HepG2 (cell line): ENCODE results near the gene STX5.

Experiments
- BHLHE40 ChIP-seq: IDR thresholded peaks from 2 replicates; pipeline ENCODE4 v1.6.1; 2011; ENCODE audit warnings: low read length, improper control_type of control experiment
- NCOR1 ChIP-seq: fragments of 200-600 bp; sonication (generic); IDR thresholded peaks from 2 replicates; pipeline ENCODE4 v1.7.0; 2017; ENCODE audit warnings: antibody characterized with exemption, low read length, borderline replicate concordance
- POLR2A ChIP-seq, 2 experiments: IDR thresholded peaks; 2 replicates each; pipeline ENCODE4 v1.6.1; 2011; ENCODE audit warnings: low read depth in 2 of 2, low read length in 2 of 2, mild to moderate bottlenecking in 1 of 2, moderate library complexity in 1 of 2; ENCODE audit not compliant: insufficient read depth in 1 of 2

DNA sequence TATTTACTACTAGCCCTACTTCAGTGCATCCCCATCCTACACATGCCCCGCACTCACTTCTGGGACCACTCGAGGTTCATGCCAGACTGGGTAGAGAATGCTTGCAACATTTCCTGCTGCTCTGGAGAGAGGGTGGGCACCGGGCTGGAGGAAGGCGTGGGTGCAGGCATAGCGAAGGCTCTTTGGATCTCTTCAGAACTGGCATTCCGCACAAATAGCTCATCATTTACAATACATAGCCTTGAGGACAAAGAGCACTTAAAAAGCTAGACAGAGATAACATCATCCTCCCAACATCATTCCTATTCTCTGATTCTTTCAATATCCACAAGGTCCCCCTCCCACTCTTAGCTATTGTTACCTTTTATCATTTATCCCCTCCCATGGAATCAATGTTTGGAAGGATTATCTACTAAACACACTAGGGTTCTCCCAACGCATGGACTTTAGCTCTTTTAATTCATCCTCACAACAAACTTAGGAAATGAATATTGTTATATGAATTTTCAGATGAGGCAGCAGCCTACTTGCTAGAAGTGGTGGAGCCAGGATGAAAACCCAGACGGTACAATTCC, 37.6 kb downstream of the STX5 start:
- TF ChIP-seq NCOR1, result no peak
- TF ChIP-seq BHLHE40, result no peak
- TF ChIP-seq POLR2A (IDR thresholded peaks at IDR 0.05; ENCODE audit: insufficient read depth in 1 of 2, low read depth in 2 of 2, low read length in 2 of 2), result no peak
